Stimulated activated CD8-positive, alpha-beta memory T cell treated with anti-CD3 and anti-CD28 coated beads, Interleukin-4, amount 100 ng/mL, for 24 hours (primary cell): Measurements from ENCODE around the gene AFDN.

Experiments
- DNase-seq: peaks from one replicate; pipeline ENCODE4 v3.0.0-alpha.2; 2020; ENCODE audit warnings: low read depth

AFDN gene

GRCh38 chr6:167812088-167812487 is 14.6 kb upstream of the AFDN start:
- DNase-seq, result no peak

GRCh38 chr6:167815296-167815980 is 11.3 kb upstream of the AFDN start:
- DNase-seq, result no peak

GRCh38 chr6:167817016-167817415 is 9.7 kb upstream of the AFDN start:
- no peak for DNase-seq

GRCh38 chr6:167817729-167818128 is 9.0 kb upstream of the AFDN start:
- no peak for DNase-seq

GRCh38 chr6:167819576-167819975 is 7.1 kb upstream of the AFDN start:
- no peak for DNase-seq

- DNase-seq, result no peak
Measured at GRCh38 chr6:167820681-167821080, 6.0 kb upstream of the AFDN start.

GRCh38 chr6:167824591-167825331 is 1.9 kb upstream of the AFDN start:
- no peak for DNase-seq

- no peak for DNase-seq
Measured at GRCh38 chr6:167825332-167826229, 1.1 kb upstream of the AFDN start.

- peak; percentile 36 for DNase-seq
Measured at GRCh38 chr6:167826230-167826895, 348 bp upstream of the AFDN start.

- DNase-seq, result no peak
Measured at GRCh38 chr6:167827583-167828324, 1.0 kb downstream of the AFDN start.

GRCh38 chr6:167828325-167828956 is 1.7 kb downstream of the AFDN start:
- no peak for DNase-seq

GRCh38 chr6:167829513-167829912 is 2.8 kb downstream of the AFDN start:
- no peak for DNase-seq

- DNase-seq, result no peak
Measured at GRCh38 chr6:167831281-167831828, 4.6 kb downstream of the AFDN start.

GRCh38 chr6:167832497-167833395 is 6.0 kb downstream of the AFDN start:
- DNase-seq, result no peak

GRCh38 chr6:167833396-167833763 is 6.7 kb downstream of the AFDN start:
- no peak for DNase-seq

- no peak for DNase-seq
Measured at GRCh38 chr6:167835260-167835659, 8.5 kb downstream of the AFDN start.

- DNase-seq, result no peak
Measured at GRCh38 chr6:167836721-167837120, 10.0 kb downstream of the AFDN start.

GRCh38 chr6:167838207-167838748 is 11.6 kb downstream of the AFDN start:
- no peak for DNase-seq

- DNase-seq, result no peak
Measured at GRCh38 chr6:167839343-167839742, 12.6 kb downstream of the AFDN start.
